ENCODE measurements around the gene LIMD2. TPM values are rescaled to one million over a fixed set of nuclear protein-coding genes. Genes with fewer than 3 reads are reported as not detected.

The LIMD2 gene
- total RNA-seq, 1 experiment from 2014 or later = 93.5 TPM

- Histone ChIP-seq H3K14ac (ENCODE audit: insufficient read depth, low read length) (no peak overlapping the region), H3K79me1 (ENCODE audit: insufficient read depth, low read depth, low read length, poor library complexity, severe bottlenecking) (no peaks in the 10 kb centered on the region), H2AFZ (ENCODE audit: low read length) (no peak overlapping the region), H3K56ac (ENCODE audit: insufficient read length, low read depth, low read length) (no peak overlapping the region), H2BK12ac (ENCODE audit: insufficient read length, low read depth, low read length) (no peak overlapping the region), H3K23ac (ENCODE audit: insufficient read length, low read depth, low read length) (no peak overlapping the region), H3K4ac (ENCODE audit: low read depth, low read length) (no peak overlapping the region), H4K8ac (replicated peaks; ENCODE audit: insufficient read length, low read depth, low read length) (no peak overlapping the region), H3K27me3 (ENCODE audit: insufficient read depth, low read length) (no peaks in the 10 kb centered on the region), H3K4me2 (ENCODE audit: insufficient read depth, insufficient read length, low read length) (no peak overlapping the region), H2BK15ac (ENCODE audit: low read depth, low read length) (no peak overlapping the region), H3K79me2 (ENCODE audit: insufficient read depth, low read length) (no peaks in the 10 kb centered on the region), H3K27ac (ENCODE audit: insufficient read length, low read depth, low read length) (no peak overlapping the region), H3K18ac (ENCODE audit: insufficient read length, low read depth, low read length) (no peak overlapping the region), H2BK120ac (ENCODE audit: low read depth, low read length, poor library complexity, severe bottlenecking) (no peak overlapping the region), H4K91ac (ENCODE audit: insufficient read length, low read depth, low read length) (no peak overlapping the region), H3K23me2 (ENCODE audit: insufficient read length, low read depth, low read length, poor library complexity, severe bottlenecking) (no peaks in the 10 kb centered on the region), H3T11ph (ENCODE audit: low read length) (no peak overlapping the region), H3K4me1 (ENCODE audit: insufficient read depth, low read length) (peaks cover 16% of the 10 kb centered on the region), H3K9me3 (ENCODE audit: control insufficient read depth, low read depth, low read length) (no peaks in the 10 kb centered on the region), H4K5ac (ENCODE audit: insufficient read length, low read depth, low read length) (no peak overlapping the region), H2BK20ac (ENCODE audit: low read depth, low read length, poor library complexity, severe bottlenecking) (no peak overlapping the region), H2AK5ac (ENCODE audit: insufficient read length, low read length) (no peak overlapping the region), H4K20me1 (ENCODE audit: control insufficient read depth, insufficient read depth, insufficient read length) (no peaks in the 10 kb centered on the region), H3K9ac (ENCODE audit: extremely low read depth, insufficient read length, low read length) (no peak overlapping the region), H2BK5ac (ENCODE audit: insufficient read length, low read length) (no peak overlapping the region)
- no peak for TF ChIP-seq CTCF (conservative IDR thresholded peaks at IDR 0.05)
- Mint-ChIP-seq H3K36me3 (ENCODE audit: insufficient read depth in 1 of 3, low read depth in 3 of 3) (peaks cover 0 to 2% (median 2%) of the 10 kb centered on the region in 3 experiments; a peak in 4 of 7 replicates), H3K4me3 (no peak overlapping the region), H3K4me1 (peaks cover 45% of the 10 kb centered on the region in 2 experiments), H3K27ac (no peak overlapping the region; a peak in 1 of 7 replicates), H3K27me3 (ENCODE audit: low read depth) (no peaks in the 10 kb centered on the region), H3K9me3 (no peaks in the 10 kb centered on the region)
- no peak for DNase-seq
- WGBS (ENCODE audit: extremely low coverage, insufficient read length, low lambda C conversion rate) = no CpG with 5 or more reads among the region's 3 CpGs
These were observed 23.3 kb downstream of the LIMD2 start for GRCh38 chr17:63676584-63676983.
